Measurements from ENCODE around the gene MRPL27.

Gene MRPL27

DNA sequence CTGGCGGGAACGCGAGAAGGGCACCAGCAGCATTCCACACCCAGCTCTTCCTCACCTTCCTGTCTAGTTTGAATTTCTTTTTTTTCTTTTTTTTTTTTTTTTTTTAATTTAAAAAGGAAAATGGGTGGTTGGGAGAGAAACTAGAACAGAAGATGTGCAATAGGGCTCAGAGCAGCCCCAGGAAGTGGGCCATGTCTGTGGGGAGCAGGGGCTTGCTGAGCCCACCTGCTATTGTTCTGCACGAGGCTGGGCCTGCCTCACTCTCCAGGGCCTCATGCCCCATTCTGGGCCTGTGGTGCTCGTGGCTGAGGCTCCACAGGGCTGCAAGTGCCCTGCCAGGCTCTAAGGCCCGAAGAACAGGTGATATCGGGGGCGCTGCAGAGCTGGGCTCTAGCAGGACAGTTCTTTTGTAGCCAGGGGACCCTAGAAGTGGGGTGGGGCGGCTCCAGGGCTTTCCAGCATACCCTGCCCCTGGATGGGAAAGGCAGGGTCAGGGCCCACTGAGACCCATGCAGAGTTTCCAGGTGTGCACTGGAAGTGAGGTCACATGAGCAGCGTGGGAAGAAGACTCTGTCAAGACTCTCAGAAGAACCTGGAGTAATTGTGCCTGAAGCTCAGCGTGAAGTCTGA is 12.4 kb downstream of the MRPL27 start:
- no peak for DNase-seq (ENCODE audit: low spot score)

DNA sequence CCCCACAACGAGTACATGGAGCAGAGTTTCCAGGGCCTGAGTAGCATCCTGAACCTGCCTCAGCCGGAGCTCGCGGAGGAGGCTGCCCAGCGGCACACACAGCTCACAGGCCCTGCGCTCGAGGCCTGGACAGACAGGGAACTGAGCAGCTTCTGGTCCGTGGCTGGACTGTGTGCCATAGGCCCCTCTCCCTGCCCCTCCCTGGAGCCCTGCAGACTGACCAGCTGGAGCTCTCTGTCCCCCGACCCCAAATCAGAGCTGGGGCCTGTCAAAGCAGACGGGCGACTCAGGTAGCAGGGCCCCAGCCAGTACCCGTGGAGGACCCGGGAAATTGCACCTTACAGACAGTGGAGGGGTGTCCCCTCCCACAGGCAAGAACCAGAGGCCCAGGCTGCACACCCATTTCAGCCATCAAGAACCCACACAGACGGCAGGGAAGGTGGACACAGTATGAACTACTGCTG is 13.0 kb downstream of the MRPL27 start:
- no peak for DNase-seq (ENCODE audit: low spot score)

DNA sequence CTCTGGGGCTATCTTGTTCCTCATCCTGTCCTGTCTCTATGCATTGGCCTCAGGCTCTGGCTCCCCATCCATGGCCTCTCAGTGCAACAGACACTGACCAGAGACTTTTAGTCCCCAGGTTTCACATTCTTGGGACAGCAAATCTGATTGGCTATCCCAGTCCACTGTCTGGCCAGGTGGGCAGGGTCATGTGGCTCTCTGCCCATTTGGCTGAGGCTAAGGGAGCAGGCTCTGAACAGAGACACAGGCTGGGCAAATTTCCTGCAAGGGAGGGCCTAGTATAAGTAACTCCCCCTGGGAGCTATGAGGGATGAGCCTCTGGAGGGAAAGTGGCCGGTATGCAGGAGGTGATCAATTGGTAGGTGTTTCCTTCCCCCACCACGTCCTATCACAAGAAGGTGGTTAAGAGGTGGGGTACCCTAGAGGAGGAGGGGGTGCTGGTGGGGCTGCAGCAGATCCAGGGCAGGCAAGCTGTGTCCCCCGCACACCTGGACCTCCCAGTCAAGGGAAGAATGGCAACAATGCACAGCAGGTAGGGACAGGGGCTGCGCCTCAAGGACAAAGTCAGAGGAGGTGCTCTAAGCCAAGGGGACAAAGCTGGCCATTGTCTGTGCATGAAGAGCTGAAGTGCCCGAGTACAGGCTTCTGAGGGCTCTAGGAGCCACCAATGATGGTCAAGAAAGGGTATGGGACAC is 13.8 kb downstream of the MRPL27 start:
- no peak for DNase-seq (ENCODE audit: low spot score)

DNA sequence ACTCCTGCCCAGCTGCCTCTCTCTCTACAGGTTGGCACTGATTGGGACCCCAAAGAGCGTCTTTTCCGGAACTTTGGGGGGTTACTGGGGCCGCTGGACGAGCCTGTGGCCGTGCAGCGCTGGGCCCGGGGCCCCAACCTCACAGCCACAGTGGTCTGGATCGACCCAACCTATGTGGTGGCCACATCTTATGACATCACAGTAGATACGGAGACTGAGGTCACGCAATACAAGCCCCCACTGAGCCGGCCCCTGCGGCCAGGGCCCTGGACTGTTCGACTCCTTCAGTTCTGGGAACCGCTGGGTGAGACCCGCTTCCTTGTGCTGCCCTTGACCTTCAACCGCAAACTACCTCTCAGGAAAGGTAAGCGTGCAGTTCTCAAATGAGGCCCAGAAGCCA is 14.8 kb downstream of the MRPL27 start:
- no peak for DNase-seq (ENCODE audit: low spot score)

GRCh38 chr17:50356892-50357510 is 16.0 kb downstream of the MRPL27 start:
- DNase-seq (ENCODE audit: low spot score) = no peak

DNA sequence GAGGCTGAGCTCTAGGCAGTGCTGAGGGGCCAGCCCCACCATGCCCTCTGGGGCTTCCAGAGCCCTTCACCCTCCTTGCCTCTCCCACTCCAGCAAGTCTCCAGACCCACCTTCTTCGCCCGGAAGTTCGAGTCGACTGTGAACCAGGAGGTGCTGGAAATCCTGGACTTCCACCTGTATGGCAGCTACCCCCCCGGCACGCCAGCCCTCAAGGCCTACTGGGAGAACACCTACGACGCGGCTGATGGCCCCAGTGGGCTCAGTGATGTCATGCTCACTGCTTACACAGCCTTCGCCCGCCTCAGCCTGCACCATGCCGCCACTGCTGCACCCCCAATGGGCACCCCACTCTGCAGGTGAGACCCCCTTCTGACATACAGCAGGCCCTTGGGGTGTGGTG is 16.6 kb downstream of the MRPL27 start:
- no peak for DNase-seq (ENCODE audit: low spot score)

DNA sequence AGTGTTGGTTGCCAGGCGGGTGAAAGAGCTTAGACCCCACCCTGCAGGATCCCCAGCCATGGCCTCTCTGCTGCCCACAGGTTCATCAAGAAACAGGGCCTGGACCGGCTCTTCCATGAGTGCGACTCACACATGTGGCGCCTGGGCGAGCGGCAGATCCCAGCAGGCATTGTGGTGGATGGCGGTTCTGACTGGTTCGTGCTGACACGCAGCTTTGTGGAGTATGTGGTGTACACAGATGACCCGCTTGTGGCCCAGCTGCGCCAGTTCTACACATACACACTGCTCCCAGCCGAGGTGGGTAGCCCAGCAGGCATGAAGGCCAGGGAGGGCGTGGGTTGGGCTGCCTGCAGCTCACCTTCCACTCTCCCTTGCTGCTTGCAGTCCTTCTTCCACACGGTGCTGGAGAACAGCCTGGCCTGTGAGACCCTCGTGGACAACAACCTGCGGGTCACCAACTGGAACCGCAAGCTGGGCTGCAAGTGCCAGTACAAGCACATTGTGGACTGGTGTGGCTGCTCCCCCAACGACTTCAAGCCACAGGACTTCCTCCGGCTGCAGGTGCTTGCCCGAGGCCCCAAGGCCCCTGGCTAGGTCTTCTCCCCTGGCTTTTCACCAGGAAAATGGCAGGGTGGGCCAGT is 17.2 kb downstream of the MRPL27 start:
- no peak for DNase-seq (ENCODE audit: low spot score)

DNA sequence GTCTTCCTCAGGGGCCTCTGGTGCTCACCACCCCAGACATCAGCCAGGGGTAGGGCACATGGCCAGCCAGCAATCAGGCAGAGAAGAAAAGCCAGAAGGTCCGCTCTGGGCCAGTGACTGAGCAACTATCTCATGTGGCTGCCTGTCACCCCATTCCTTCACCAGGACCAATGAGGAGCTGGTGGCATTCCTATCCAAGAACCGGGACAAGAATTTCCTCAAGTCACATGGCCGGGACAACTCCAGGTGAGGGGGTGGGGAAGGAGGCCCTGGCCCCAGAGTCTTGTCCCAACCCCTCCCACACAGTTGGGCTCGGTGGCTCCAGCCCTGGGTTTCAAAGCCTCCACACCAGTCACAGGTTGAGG is 17.7 kb downstream of the MRPL27 start:
- DNase-seq (ENCODE audit: low spot score) = no peak

- DNase-seq (ENCODE audit: low spot score) = no peak
These were observed 18.2 kb downstream of the MRPL27 start for GRCh38 chr17:50354776-50355175.

- no peak for DNase-seq (ENCODE audit: low spot score)
These were observed 18.8 kb downstream of the MRPL27 start for GRCh38 chr17:50354198-50354597.

- DNase-seq (ENCODE audit: low spot score) = no peak
These were observed 19.3 kb downstream of the MRPL27 start for GRCh38 chr17:50353600-50354195.

DNA sequence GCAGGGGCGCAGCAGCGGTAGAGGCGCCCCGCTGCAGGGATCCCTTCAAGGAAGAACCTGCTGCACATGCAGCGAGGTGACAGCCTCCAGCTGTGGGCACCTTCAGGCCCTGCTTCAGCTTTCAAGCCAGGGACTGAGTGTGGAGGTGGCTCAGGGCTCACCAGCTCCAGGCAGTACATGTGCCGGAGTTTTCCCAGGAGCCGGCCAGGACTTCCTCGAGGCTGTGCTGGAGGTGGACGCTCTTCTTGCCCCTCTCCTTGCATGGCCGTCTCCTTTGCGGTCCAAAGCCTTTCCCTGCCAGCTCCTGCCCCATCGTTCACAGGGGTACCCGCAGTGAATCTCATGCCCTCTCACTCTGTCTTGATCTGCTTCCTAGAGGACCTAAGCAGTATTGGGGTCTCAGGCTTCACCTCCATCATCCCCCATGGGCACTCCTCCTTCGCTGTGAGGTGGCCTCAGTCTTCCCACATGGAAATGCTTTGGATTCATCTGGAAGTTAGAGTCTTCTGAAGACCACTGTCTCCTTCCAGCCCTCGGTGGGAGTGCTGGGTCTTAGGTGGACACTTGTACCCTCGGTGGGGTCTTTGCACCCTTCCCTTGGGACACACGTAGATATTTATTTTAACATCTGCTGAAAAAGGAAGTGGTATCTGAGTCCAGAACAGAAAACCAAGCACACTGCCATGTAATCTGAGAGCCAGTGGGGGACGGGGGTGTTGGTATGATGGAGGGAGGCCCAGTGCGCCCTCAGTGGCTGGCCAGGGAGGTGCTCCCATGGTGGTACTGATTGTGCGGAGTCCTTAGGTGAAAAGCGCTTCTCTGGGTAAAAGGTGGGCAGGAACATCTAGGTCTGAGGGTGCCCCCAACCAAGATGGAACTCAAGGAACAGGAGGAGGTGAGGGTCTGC is 20.0 kb downstream of the MRPL27 start:
- no peak for DNase-seq (ENCODE audit: low spot score)

DNA sequence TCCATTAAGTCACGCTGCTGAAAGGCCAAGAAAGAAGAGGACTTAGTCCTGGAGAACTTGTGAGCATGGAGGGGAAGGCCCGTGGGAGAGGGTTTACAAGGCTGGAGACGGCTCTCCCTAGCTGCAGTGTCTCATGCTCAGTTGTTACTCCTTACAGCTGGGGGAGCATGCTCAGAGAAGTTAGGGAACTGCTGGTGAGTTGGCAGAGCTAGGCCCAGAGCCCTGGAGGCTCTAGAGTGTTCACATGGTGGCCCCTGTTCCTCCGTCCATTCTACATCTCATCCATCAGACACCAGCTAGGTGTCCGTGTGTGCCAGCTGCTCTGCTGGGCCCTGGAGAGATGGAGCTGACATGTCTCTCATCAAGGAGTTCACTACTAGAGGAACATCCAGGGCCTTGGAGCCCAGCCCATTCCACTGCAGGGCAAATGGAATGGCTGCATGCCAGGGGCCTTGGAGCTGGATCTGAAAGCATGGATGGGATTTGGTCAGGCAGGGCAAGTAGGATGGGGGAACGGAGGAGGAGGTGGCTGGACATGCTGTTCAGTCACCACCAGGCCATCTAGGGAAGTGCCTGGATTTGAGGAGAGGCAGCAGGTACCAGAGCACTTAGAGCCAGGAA is 20.8 kb downstream of the MRPL27 start:
- no peak for DNase-seq (ENCODE audit: low spot score)

DNA sequence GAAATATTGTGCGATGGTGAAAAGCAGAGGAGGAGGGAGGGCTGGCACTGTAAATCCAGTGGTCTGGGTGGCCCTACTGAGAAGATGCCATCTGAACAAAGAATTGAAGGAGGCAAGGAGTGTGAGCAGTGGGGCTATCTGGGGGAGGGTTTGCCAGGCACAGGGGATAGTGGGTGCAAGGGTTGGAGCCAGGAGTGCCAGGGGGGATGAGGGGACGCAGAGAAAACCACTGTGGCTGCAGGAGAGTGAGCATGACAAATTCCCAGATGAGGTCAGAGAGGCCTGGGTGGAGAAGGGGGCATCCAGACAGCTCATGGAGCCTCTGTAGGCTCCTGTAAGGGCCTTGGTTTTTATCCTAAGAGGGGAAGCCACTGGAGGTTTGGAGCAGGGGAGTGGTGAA is 22.3 kb downstream of the MRPL27 start:
- no peak for DNase-seq (ENCODE audit: low spot score)

- DNase-seq (ENCODE audit: low spot score) = no peak
These were observed 23.8 kb downstream of the MRPL27 start for GRCh38 chr17:50349243-50349600.

- no peak for DNase-seq (ENCODE audit: low spot score)
These were observed 24.3 kb downstream of the MRPL27 start for GRCh38 chr17:50348522-50349242.

DNA sequence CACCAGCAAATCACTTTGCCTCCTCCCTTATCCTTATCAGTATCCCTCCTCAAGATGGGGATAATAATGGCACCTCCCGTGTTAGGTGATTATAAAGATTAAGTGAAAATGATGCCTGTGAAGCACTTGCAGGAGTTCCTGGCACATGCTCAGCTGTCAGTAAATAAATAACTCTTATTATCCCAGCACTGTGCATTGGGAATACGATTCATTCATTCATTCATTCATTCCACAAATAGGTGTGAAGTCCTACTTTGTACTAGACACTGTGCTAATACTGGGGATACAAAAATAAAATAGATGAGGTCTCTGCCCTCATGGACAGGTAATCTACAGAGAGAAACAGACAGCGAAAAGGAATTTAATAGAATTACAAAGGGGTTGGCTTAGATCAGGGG is 25.1 kb downstream of the MRPL27 start:
- no peak for DNase-seq (ENCODE audit: low spot score)

- DNase-seq (ENCODE audit: low spot score) = no peak
These were observed 25.7 kb downstream of the MRPL27 start for GRCh38 chr17:50347117-50347893.

DNA sequence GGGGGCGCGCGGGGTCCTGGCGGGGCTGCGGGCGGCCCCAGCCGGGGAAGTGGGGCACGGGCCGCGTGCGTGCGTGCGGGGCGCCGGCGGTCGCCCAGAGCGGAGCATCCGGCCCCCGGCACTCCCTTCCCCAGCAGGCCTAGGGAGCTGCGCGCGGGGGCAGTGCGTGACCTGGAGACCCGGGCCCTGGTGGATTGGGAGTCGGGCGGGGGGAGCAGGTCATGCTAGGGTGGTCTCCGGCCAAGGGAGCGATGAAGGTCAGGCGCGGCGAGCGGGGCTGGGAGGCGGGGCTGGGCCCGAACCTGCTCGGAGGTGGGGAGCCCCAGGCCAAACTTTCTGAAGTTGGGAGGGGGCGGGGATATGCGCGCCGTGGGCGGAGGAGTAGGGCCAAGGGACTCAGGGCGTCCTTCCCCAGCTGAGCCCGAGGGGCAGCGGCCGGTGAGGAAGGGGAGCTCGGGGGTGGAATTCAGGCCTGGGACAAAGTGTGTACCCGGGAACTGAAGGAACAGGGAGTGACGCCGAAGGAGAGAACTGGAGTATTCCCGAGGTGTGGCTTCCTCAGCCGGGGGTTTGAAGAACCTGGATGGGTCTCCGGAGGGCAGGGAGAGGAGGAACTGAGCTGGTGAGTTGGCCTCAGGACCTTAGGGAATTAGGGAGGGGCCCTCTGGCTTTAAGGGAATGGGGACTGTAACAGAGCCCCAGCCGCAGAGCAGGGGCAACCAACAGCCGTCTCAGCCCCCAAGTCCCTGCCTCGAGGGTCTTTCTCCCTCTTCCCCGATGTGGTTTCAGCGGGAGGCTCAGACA is 26.5 kb downstream of the MRPL27 start:
- no peak for DNase-seq (ENCODE audit: low spot score)
